ENCODE results near the gene KIZ. TPM values are rescaled to one million over a fixed set of nuclear protein-coding genes. Genes with fewer than 3 reads are reported as not detected.

Gene KIZ
- total RNA-seq, 1 experiment from 2014 or later: 9.1 TPM

DNA sequence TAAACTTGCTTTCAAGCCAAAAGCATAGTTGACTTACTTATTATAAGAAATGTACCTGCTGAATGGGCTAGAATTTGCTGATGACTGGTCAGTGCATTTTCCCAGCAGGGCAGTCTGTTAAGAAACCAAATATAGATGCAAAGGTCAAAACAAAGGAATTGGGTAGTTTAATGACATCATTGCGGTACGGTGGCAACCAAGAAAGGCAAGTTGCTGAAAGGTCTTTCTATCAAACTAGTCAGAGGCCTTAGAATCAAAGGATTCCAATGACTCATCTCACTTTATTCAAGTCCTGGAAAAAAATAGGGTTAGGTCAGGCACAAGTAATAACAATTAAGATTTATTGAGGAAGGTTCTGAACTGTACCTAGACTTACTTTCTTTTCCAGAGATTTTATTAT is 76.4 kb downstream of the KIZ start:
- no peak for DNase-seq (ENCODE audit: low spot score)
- Histone ChIP-seq H3K27ac (ENCODE audit: low read depth, low read length, poor library complexity, severe bottlenecking) (no peak overlapping the region), H3K4me1 (ENCODE audit: insufficient read depth, low read length, poor library complexity, severe bottlenecking) (no peaks in the 10 kb centered on the region), H3K27me3 (replicated peaks; ENCODE audit: insufficient read depth, low read depth, low read length, poor library complexity) (no peaks in the 10 kb centered on the region), H3K4me3 (ENCODE audit: low read depth, low read length, poor library complexity, severe bottlenecking) (no peak overlapping the region), H3K9me3 (ENCODE audit: low read depth, low read length, poor library complexity, severe bottlenecking) (no peaks in the 10 kb centered on the region), H3K36me3 (ENCODE audit: insufficient read depth, low read length, poor library complexity, severe bottlenecking) (no peaks in the 10 kb centered on the region)
- POLR2A ChIA-PET (ENCODE audit: low non-redundant PET): no interaction called here
- no peak for TF ChIP-seq EZH2 (IDR thresholded peaks at IDR 0.05; ENCODE audit: borderline replicate concordance, low read depth, low read length, poor library complexity, severe bottlenecking)
- TF ChIP-seq, protein P1, sequence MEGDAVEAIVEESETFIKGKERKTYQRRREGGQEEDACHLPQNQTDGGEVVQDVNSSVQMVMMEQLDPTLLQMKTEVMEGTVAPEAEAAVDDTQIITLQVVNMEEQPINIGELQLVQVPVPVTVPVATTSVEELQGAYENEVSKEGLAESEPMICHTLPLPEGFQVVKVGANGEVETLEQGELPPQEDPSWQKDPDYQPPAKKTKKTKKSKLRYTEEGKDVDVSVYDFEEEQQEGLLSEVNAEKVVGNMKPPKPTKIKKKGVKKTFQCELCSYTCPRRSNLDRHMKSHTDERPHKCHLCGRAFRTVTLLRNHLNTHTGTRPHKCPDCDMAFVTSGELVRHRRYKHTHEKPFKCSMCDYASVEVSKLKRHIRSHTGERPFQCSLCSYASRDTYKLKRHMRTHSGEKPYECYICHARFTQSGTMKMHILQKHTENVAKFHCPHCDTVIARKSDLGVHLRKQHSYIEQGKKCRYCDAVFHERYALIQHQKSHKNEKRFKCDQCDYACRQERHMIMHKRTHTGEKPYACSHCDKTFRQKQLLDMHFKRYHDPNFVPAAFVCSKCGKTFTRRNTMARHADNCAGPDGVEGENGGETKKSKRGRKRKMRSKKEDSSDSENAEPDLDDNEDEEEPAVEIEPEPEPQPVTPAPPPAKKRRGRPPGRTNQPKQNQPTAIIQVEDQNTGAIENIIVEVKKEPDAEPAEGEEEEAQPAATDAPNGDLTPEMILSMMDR (conservative IDR thresholded peaks at IDR 0.05; ENCODE audit: low read depth, low read length): no peak
- no TSS peak for BruUV-seq (replicated peaks)
- intact Hi-C loops (cut with micrococcal nuclease; ENCODE audit: unreplicated experiment): no loop called here
- CTCF ChIA-PET: no interaction called here

DNA sequence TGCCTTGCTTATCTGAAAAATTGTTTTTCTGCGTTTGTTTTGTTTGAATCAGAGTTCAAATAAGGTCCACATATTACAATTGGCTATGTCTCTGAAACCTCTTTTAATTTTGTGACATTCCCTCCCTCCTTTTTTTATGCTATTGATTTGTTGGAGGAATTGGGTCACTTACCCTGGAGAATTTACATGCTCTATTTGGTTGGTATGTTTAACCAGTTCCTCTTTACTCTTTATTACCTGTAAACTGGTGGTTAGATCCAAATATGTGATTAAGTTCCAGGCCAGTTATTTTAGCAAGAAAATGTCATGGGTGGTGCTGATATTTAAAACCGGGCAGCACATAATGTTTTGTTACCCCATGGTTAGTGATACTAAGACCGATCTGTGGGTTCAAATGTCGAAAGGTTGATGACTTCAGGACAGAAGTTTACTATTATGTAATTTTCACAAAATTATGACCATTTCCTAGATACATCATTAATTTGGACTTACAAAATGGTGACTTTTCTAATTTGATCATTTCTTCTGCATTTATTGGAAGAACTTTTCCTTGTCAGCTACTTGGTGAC is 77.3 kb downstream of the KIZ start:
- Histone ChIP-seq H3K27me3 (replicated peaks; ENCODE audit: insufficient read depth, low read depth, low read length, poor library complexity) (no peaks in the 10 kb centered on the region), H3K4me1 (ENCODE audit: insufficient read depth, low read length, poor library complexity, severe bottlenecking) (no peaks in the 10 kb centered on the region), H3K27ac (ENCODE audit: low read depth, low read length, poor library complexity, severe bottlenecking) (no peak overlapping the region), H3K36me3 (ENCODE audit: insufficient read depth, low read length, poor library complexity, severe bottlenecking) (no peaks in the 10 kb centered on the region), H3K9me3 (ENCODE audit: low read depth, low read length, poor library complexity, severe bottlenecking) (no peaks in the 10 kb centered on the region), H3K4me3 (ENCODE audit: low read depth, low read length, poor library complexity, severe bottlenecking) (no peak overlapping the region)
- DNase-seq (ENCODE audit: low spot score): no peak
- BruUV-seq (replicated peaks): no TSS peak
- ChIA-PET POLR2A (ENCODE audit: low non-redundant PET) (no interaction called here), CTCF (no interaction called here)
- intact Hi-C loops (cut with micrococcal nuclease; ENCODE audit: unreplicated experiment): no loop called here
- TF ChIP-seq, protein P1 (conservative IDR thresholded peaks at IDR 0.05; ENCODE audit: low read depth, low read length): no peak
- no peak for TF ChIP-seq EZH2 (IDR thresholded peaks at IDR 0.05; ENCODE audit: borderline replicate concordance, low read depth, low read length, poor library complexity, severe bottlenecking)

DNA sequence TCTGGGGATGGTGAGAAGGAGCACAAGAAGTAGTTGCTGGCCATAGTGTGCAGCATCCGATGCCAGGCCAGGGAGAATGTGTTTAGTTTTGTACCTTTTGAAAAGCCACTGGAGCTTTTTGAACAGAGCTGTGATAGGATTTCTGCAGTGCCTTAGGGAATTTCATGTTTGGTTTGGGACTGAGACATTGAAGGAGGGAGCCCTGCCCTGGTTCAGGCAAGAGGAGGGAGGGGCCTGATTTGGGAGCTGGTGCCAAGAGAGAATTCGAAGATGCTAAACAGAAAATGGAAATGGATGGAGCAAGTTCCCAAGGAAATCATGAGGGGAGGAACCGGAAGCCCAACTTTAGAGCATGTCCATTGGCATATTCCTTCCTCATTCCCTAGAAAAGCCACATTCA is 80.7 kb downstream of the KIZ start:
- TF ChIP-seq, protein P1 (conservative IDR thresholded peaks at IDR 0.05; ENCODE audit: low read depth, low read length): no peak
- Histone ChIP-seq H3K4me3 (ENCODE audit: low read depth, low read length, poor library complexity, severe bottlenecking) (no peak overlapping the region), H3K4me1 (ENCODE audit: insufficient read depth, low read length, poor library complexity, severe bottlenecking) (no peaks in the 10 kb centered on the region), H3K9me3 (ENCODE audit: low read depth, low read length, poor library complexity, severe bottlenecking) (no peaks in the 10 kb centered on the region), H3K36me3 (ENCODE audit: insufficient read depth, low read length, poor library complexity, severe bottlenecking) (no peaks in the 10 kb centered on the region), H3K27me3 (replicated peaks; ENCODE audit: insufficient read depth, low read depth, low read length, poor library complexity) (no peaks in the 10 kb centered on the region), H3K27ac (ENCODE audit: low read depth, low read length, poor library complexity, severe bottlenecking) (no peak overlapping the region)
- no TSS peak for BruUV-seq (replicated peaks)
- ChIA-PET CTCF (no interaction called here), POLR2A (ENCODE audit: low non-redundant PET) (no interaction called here)
- intact Hi-C loops (cut with micrococcal nuclease; ENCODE audit: unreplicated experiment): no loop called here
- DNase-seq (ENCODE audit: low spot score): no peak

Data from A673 (cell line).